ENCODE data around the gene TRABD2B. TPM values are rescaled to one million over a fixed set of nuclear protein-coding genes. Genes with fewer than 3 reads are reported as not detected.

Gene TRABD2B
- total and polyA plus RNA-seq, 8 donors = 0.99 to 5.2 (median 3.3) TPM

- H3K4me1 ChIP-seq = no peaks in the 10 kb centered on the region
- no peak overlapping the region for H3K27ac ChIP-seq
- intact Hi-C loops (cut with DNase I) = no loop called here
- DNase-seq = peak in 1 of 4 donors; percentile 17
- ATAC-seq = no peak
- peaks cover 0 to 27% of the 10 kb centered on the region in 2 donors for H3K27me3 ChIP-seq
- no peaks in the 10 kb centered on the region for H3K9me3 ChIP-seq
- no peaks in the 10 kb centered on the region for H3K36me3 ChIP-seq
- H3K4me3 ChIP-seq = no peak overlapping the region
- TF ChIP-seq, protein P1, sequence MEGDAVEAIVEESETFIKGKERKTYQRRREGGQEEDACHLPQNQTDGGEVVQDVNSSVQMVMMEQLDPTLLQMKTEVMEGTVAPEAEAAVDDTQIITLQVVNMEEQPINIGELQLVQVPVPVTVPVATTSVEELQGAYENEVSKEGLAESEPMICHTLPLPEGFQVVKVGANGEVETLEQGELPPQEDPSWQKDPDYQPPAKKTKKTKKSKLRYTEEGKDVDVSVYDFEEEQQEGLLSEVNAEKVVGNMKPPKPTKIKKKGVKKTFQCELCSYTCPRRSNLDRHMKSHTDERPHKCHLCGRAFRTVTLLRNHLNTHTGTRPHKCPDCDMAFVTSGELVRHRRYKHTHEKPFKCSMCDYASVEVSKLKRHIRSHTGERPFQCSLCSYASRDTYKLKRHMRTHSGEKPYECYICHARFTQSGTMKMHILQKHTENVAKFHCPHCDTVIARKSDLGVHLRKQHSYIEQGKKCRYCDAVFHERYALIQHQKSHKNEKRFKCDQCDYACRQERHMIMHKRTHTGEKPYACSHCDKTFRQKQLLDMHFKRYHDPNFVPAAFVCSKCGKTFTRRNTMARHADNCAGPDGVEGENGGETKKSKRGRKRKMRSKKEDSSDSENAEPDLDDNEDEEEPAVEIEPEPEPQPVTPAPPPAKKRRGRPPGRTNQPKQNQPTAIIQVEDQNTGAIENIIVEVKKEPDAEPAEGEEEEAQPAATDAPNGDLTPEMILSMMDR (IDR thresholded peaks at IDR 0.05) = no peak
These were observed 6.8 kb upstream of the TRABD2B start for GRCh38 chr1:48003741-48004531.

DNA sequence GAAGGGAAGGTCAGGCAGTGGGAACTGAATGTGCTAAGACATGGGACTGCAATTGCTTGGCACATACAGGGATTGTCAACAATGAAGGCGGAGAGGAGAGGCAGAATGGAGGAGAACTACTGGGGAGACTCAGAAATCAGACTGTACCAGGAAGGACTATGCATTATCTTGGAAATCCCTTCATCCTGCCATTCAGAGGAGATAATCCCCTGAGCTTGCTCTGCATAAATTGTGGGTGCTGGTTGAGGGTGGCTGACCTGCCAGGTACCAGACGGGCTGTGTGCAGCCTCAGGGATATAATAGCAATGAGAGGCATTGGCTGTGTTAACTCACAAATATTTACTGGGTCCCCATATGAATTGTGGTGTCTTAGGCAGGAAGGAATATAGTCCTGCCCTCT, 5.0 kb upstream of the TRABD2B start:
- no peak overlapping the region for H3K27ac ChIP-seq
- TF ChIP-seq, protein P1 (IDR thresholded peaks at IDR 0.05) = no peak
- ATAC-seq (no peak), DNase-seq (no peak)
- no peaks in the 10 kb centered on the region for H3K9me3 ChIP-seq
- H3K4me1 ChIP-seq = peaks cover 2 to 8% of the 10 kb centered on the region in 2 donors
- H3K27me3 ChIP-seq = peaks cover 5 to 44% of the 10 kb centered on the region in 2 donors
- no peak overlapping the region for H3K4me3 ChIP-seq
- intact Hi-C loops (cut with DNase I) = no loop called here
- H3K36me3 ChIP-seq = no peaks in the 10 kb centered on the region

DNA sequence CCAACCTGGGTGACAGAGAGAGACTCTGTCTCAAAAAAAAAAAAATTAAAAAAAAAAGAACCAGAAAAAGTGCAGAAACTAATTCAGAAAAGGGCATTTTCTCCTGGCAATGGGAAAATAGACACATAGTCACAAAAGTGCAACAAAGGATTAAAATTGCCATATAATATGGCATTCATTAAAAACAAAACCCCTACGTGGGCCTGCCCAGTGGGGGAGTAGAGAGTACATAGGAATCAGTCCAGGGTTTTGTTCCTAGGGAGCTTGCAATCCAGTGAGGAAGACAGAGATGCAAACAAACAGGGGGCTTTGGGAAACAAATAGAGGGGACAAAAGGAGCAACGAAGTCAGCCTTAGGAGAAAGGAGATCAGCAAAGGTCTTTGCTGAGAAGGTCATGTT, 4.5 kb upstream of the TRABD2B start:
- Histone ChIP-seq H3K27ac (no peak overlapping the region), H3K27me3 (peaks cover 8 to 49% of the 10 kb centered on the region in 2 donors), H3K4me3 (no peak overlapping the region), H3K36me3 (no peaks in the 10 kb centered on the region), H3K9me3 (no peaks in the 10 kb centered on the region), H3K4me1 (peaks cover 2 to 11% of the 10 kb centered on the region in 2 donors)
- intact Hi-C loops (cut with DNase I) = no loop called here
- ATAC-seq = no peak
- TF ChIP-seq, protein P1 (IDR thresholded peaks at IDR 0.05) = no peak
- DNase-seq = no peak

DNA sequence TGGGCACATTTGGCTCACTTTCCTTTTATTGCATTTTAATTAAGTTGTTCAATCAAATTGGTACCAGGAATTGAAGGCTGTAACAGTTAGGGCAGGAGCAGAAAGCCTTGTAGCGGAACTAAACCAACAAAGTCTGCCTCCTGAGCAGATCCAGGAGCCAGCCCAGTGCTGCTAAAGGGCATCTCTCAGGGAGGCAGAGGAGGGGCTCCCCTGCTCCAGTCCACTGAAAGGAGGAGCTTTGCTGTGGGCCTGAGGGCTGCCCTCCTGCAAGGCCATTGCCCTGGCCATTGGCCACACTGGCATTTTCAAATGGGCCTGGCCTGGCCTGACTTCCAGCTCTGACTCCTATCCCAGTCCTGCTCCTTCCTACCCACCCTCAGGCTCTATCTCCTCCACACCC, 3.7 kb upstream of the TRABD2B start:
- H3K4me1 ChIP-seq = peaks cover 2 to 17% of the 10 kb centered on the region in 2 donors
- no peaks in the 10 kb centered on the region for H3K36me3 ChIP-seq
- peaks cover 16 to 57% of the 10 kb centered on the region in 2 donors for H3K27me3 ChIP-seq
- no peak overlapping the region for H3K27ac ChIP-seq
- no peak for ATAC-seq
- TF ChIP-seq, protein P1 (IDR thresholded peaks at IDR 0.05) = no peak
- intact Hi-C loops (cut with DNase I) = no loop called here
- no peak for DNase-seq
- no peaks in the 10 kb centered on the region for H3K9me3 ChIP-seq
- no peak overlapping the region for H3K4me3 ChIP-seq

- DNase-seq (no peak), ATAC-seq (no peak)
- Histone ChIP-seq H3K4me3 (no peak overlapping the region), H3K9me3 (no peaks in the 10 kb centered on the region), H3K4me1 (peaks cover 2 to 17% of the 10 kb centered on the region in 2 donors), H3K27ac (no peak overlapping the region), H3K27me3 (peaks cover 21 to 75% of the 10 kb centered on the region in 2 donors), H3K36me3 (no peaks in the 10 kb centered on the region)
- TF ChIP-seq, protein P1 (IDR thresholded peaks at IDR 0.05) = no peak
- intact Hi-C loops (cut with DNase I) = no loop called here
These were observed 1.9 kb upstream of the TRABD2B start for GRCh38 chr1:47999097-47999496.
